Measurements from ENCODE around the gene ACSF2. TPM values are rescaled to one million over a fixed set of nuclear protein-coding genes. Genes with fewer than 3 reads are reported as not detected.
A peak's percentile ranks its signal among the peaks of the same experiment; 100 is the strongest.
"Not testable (repeated sequence)": the region's sequence is repeated elsewhere in the genome, so short reads cannot be mapped to it uniquely, and the experiment has no call there.

Gene ACSF2
- total RNA-seq, 1 donor from 2014 or later: 14.9 TPM

DNA sequence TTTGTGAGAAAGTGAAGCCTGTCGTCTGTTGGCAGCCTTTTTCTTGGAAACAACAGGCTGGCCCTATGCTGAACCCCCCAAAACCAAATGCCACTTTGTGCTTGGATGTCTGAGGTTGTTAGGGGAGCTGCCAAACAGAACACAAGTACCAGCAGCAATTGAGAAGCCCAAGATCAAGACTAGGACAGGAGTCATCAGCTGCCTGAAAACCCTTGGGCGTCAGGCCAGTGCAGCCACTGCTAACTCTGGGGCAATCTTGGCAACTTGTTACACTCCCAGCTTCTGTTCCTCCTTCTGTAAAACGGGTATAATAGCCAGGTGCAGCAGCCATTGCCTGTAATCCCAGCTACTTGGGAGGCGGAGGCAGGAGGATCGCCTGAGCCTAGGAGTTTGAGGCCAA lies 19.4 kb upstream of the ACSF2 start:
- no peak for DNase-seq (ENCODE audit: low spot score)

DNA sequence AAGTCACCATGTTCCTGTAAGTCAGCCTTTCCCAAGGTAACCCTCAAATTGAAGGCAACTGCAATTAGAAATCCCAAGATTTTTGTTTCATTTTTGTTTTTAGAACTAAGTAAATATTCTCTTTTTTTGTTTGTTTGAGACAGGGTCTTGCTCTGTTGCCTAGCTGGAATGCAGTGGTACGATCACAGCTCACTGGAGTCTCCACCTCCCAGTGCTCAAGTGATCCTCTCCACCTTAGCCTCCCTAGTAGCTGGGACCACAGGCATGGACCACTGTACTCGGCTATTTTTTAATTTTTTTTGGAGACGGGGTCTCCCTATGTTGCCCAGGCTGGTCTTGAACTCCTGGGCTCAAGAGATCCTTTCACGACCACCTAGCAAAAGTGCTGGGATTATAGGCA lies 18.1 kb upstream of the ACSF2 start:
- no peak for DNase-seq (ENCODE audit: low spot score)

DNA sequence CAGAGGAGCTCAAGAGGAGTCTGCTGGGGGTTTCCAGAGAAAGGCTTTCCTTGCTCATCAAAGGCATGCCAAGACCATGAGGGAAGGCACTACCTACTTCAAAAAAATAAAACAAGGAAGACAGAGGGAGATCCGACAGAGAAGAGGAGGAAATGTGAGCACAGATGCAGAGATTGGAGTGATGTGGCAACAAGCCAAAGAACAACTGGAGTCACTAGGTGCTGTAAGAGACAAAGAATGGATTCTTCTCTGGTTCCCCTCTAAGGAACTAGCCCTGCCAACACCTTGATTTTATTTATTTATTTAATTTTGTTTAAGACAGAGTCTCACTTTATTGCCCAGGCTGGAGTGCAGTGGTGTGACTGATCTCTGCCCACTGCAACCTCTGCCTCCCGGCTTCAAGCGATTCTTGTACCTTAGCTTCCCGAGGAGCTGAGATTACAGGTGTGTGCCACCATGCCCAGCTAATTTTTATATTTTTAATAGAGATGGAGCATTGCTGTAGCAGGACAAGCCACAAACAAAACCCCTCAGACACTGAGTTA lies 13.8 kb upstream of the ACSF2 start:
- DNase-seq (ENCODE audit: low spot score): no peak

DNA sequence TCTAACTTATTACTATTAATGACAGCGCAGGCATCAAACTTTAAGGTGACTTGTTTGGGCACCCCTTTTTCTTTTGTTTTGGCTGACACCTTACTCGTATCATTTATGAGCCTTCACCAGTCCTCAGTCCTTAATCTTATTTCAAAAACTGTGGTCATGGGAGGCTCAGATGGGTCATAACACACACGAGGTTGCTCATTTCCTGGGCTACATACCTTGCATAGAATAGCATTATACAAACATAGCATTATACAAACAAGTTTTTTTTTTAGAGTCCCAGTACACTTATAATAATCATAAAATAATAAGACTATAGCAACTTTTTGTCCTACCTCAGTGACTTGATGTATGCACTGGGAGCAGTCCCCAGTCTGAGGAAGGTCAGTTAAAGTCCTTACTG lies 11.2 kb upstream of the ACSF2 start:
- DNase-seq (ENCODE audit: low spot score): no peak

DNA sequence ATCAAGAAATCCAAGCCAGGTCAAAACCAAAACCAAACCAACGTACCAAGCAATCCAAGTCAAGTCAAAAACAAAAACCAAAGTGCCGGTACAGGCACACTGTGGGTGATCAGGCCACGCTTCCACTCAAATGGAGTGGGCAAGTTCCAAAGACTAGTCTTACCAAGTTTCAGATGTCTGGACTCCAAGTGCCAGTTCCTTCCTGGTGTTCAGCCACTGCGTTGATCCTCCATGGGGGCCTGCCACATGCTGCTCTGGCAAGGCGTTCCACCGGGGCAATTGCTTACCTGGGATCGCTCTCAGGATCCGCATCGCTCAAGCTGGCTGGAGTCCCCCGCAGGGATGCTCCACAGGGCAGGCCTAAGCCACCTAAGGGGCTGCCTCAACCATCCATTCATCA lies 6.4 kb upstream of the ACSF2 start:
- not testable (repeated sequence) for DNase-seq (ENCODE audit: low spot score)

DNA sequence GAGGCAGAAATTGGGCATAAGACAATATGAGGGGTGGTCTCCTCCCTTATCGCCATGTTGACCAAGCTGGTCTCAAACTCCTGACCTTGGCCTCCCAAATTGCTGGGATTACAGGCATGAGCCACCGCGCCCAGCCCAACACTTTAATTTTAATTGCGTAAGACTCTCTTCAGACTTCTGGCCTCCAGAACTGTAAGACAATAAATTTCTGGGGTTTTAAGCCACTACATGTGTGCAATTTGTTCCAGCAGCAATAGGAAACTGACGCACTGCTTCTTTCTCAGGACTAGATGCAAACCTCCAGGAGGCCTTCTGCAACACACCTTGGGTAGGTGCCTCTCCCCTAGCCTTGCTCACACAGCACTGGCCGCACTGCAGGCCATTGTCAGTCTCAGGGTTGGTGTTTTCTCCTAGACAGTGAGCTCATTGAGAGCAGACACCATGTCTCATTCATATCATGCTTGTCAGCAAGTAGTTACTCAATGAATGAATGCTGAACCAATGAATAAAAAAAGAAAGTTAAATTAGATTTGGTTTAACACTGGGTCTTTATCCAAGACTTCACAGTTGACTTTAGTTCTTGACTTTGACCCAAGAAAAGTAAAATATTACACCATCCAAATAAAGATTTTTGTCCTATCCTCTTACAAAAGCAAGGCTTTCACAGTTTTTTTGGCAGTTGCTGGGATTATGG lies 5.5 kb upstream of the ACSF2 start:
- no peak for DNase-seq (ENCODE audit: low spot score)

DNA sequence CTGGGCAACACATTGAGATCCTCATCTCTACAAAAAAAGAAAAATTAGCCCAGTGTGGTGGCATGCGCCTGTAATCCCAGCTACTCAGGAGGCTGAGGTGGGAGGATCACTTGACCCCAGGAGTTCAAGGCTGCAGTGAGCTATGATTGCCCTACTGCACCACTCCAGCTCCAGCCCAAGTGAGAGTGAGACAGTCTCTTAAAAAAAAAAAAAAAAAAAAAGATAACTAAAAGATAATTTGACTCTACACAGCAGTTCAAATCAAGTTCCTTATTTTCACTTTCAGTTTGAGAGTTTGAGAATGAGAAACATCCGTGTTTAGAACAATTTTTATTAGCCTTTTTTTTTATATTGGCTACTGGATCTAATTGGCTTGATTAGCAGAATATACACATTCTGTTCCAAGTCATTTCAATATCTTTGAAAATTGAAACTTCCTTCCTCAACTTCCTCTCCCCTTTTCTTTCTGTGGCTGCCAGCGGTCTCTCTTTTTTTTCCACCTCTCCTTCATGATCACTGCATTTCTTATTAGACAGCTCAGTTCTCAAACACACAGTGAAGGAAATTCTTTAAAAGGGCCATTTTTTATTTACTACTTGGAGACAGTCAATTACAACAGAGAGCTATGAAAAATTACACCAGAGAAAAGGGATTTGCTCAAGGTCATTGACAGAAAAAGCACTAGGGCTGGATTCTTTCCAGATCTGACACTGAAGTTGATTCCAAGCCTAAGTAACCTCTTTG lies 4.5 kb upstream of the ACSF2 start:
- DNase-seq (ENCODE audit: low spot score): no peak

DNA sequence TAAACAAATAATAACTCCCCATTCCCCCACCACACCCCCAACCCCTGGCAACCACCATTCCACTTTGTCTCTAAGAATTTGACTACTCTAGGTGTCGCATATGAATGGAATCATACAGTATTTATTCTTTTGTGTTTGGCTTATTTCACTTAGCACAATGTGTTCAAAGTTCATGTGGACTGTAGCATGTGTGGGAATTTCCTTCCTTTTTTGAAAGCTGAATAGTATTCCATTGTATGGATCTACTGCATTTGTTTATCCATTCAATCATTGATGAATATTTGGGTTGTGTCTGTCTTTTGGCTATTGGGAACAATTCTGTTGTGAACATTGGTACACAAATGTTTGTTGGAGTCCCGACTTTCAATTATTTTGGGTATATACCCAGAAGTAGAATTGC lies 3.3 kb upstream of the ACSF2 start:
- no peak for DNase-seq (ENCODE audit: low spot score)

DNA sequence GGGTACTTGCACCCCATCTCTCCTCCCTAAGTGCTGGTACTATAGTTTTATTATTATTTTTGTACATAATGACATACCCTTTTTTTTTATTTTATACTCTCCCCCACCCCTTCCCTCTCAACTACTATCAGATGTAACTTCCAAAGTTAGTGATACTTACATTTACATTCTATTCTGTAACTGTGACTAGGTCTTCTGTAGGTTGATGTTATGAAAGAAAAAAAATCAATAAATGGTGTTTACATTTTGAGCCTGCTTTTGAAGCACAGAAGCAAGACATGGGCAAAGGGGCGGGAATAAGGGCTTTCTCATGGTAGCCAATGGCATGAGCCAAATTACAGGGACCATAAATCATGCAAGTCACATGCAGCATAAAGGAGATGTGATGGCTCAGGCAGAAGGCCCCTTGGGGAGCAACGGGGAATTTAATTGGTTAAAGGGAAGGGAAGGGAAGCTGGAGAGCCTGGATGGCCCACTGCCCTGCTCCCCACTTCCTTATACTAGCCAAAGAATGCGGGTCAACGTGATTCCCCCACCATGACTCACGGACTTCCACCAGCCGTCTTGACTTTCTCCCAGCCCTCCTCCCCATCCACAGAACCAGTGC lies 2.4 kb upstream of the ACSF2 start:
- DNase-seq (ENCODE audit: low spot score): peak; percentile 48

DNA sequence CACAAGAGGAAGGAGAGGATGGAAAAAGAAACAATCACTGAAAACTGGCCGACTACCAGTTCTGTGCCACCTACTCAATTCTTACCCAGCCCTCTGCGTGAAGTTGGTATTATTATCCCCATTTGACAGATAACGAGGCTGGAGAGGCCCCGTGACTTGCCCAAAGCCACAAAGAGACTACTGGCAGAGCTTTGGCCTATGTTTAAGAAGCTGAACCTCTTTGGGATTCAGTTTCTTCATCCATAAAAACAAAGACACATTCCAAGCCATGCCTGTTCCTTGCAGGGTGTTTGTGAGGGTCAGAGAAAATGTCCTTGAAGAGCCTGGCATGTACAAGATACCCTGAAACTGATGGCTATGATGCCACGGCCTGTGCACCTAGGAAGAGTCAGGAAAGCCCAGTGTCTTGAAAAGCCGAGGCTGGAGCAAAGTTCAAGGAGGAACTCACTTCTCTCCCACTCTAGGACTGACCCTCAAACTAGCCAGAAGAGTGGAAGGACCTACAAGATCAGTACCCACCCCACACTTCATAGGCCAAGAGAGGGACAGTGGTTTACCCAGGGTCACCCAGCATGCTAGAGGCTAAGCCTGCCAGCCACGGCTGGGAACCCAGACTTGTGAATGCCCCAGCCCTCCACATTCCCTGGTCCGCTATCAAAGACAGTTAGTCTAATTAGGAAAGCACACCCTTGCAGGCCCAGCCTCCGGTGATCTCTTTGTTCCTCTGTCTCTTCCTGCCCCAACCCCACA lies 1.6 kb upstream of the ACSF2 start:
- no peak for DNase-seq (ENCODE audit: low spot score)

DNA sequence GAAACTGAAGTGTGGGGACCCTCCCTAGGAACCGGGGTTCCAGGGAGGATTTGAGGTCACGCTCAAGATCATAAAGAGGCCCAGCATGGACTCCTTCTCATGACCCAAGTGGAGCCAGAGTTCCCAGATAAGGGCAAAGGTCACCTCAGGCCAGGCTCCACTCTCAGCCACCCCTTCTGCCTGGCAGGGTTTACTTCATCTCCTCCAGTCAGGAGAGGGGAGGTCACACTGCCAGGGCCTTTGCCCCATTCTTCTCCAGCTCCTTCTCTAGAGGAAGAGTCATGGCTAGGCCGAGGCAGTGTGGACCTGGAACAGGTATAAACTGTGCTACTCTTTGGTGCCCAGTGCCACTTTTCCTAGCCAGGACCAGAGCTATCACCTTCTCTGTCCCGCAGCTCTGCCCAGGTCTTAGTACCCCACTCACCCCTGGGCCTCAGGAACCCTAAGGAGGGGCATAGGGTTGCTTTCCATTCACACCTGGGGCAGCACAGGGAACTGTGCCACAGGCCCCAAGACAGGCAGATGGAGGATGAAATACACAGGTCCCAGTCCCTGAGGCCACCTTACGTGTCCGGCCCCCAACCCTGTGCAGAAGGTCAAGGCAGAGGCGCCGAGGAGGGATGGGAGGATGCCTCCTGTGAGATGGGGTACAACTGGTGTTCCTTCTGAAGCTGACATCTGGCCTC lies 879 bp upstream of the ACSF2 start:
- no peak for DNase-seq (ENCODE audit: low spot score)

DNA sequence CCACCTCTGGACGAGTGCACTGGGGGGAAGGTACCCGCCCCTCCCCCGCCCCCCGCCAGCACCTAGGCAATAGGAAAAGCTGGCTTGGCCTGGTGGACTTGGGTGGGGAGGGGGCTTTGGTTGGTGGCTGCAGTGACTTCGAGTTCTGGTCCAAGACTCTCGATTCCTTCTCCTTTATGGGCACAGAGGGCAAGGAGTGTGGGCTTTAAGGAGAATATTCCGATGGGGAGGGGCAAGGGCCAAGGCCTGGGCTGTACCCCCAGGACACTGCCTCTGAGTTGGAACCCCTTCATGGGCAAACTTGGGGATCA lies 409 bp downstream of the ACSF2 start:
- no peak for DNase-seq (ENCODE audit: low spot score)

DNA sequence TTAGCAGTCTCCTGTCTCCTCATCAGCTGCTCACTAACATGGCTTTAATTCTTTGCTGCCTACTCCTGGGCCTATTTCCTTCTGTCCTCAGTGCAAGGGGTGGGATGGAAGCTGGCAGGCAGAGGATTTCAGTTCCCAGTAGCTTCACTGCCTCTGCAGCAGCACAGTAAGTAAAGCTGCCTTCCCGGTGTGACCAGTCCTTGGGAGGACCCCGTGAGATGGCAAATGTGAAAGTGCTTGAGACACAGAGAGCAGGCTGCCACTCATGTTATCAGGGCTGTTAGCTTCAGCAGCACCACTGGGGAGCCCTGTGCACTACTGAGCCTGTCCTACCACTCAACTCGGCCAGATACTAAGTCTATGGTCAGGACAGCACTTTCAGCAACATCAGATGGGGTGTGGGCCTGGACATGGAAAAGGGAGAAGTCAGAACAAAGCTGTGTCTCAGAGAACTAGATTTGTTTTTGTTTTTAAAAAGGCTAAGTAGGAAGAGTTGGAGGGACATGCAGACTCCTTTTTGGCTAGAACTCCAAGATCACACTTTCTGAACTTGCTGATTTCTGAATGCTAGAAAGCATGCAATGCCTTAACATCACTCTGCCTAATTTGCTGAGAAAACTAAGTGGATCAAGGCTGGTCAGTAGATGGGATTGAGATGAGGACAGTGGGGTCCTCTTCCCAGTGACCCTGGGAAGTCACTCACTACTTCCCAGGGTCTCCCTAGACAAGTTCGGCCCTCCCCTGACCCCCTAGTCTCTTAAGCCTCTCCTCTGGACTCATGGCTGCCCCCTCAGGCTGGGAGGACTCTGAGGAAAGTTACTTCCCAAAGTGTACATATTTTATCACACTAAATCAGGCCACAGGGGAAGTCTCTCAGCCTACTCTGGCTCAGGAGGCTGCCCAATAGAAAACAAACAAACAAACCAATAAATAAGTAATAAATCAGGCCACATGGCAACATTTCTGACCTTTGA lies 1.1 kb downstream of the ACSF2 start:
- DNase-seq (ENCODE audit: low spot score): peak; percentile 52

DNA sequence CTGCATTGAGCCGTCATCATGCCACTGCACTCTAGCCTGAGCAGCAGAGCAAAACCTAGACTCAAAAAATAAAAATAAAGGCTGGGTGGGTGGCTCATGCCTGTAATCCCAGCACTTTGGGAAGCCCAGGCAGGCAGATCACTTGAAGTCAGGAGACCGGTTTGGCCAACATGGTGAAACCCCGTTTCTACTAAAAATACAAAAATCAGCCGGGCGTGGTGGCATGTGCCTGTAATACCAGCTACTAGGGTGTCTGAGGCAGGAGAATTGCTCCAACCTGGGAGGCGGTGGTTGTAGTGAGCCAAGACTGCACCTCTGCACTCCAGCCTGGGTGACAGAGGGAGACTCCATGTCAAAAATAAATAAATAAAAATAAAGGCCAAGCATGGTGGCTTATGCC lies 2.1 kb downstream of the ACSF2 start:
- DNase-seq (ENCODE audit: low spot score): not testable (repeated sequence)

DNA sequence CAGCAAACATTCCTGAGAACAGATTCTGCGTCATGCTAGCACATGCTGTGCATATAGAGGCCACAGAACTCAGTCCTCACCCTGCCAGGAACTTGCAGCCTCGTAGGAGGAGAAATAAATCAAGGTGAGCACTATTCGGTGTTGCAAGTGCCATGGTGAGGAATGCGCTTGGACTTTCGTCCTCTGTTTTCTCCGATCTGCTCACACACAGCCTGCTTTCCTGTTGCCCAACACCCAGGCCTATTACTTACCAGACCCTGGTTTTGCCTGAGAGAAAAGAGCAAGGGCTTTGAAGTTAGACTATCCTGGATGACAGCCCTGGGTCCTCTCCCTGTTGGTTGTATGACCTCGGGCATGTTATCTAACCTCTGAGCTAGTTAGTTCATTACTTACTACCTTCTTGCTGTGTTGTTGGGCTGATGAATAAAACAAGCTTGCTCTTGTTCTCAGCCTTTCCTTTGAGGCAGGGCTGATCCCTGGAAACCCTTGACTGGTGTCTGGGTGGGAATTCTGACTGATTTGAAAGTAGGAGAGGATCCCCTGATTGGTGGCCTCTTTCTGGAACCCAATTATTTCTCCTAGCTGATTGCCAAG lies 2.9 kb downstream of the ACSF2 start:
- peak; percentile 80 for DNase-seq (ENCODE audit: low spot score)

DNA sequence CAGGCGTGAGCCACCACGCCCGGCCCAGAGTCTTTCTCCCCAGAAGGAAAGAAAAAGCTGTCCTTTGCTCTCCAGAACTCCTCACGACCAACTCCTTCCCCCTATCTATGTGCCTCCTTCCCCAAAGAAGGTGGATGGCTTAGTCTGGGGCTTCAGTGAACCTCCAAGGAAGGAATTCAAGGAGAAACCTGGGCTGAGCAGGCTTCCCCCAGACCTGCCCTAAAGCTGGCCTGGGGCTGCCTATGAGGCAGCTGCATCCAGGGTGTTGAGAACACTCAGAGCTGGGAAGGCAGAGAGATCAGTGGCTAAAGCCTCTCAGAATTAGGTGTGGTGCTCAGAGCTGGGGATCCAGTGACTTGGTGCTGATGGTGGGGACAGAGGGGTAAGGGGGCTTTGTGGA lies 3.8 kb downstream of the ACSF2 start:
- DNase-seq (ENCODE audit: low spot score): no peak

DNA sequence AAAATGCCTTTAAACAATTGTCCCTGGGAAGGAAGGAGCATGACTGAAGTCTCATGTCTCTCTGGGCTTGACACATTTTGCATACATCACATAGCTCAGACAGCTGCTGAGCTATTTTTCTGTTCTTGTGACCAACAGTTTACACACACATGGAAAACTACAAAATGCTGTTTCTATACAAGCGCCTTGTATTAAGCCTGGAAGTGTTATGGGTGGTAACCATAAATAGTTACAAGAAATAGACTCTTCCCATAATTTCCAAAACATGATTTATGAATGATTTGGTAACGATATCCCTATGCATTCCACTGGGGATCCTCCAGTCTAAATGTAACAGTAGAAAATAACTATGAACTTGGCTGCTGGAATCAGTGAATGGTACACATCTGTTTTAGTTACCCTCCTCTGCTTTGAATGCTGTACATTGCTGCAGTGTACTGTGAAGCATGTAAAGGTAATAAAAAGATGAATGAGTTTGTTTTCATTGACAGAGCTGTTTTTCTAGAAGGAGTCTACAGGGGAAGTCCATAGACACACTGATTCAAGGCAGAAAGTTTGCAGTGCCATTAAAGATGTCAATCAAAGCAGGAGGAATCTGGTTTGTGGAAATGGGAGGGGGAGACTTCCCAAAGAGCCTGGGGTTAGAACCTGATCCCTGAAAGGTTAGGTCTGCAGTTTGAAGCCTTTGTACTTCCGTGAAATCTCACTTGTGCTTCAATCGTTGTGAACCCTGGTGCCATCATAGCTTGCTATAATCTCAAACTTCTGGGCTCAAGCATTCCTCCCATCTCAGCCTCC lies 5.0 kb downstream of the ACSF2 start:
- DNase-seq (ENCODE audit: low spot score): no peak

DNA sequence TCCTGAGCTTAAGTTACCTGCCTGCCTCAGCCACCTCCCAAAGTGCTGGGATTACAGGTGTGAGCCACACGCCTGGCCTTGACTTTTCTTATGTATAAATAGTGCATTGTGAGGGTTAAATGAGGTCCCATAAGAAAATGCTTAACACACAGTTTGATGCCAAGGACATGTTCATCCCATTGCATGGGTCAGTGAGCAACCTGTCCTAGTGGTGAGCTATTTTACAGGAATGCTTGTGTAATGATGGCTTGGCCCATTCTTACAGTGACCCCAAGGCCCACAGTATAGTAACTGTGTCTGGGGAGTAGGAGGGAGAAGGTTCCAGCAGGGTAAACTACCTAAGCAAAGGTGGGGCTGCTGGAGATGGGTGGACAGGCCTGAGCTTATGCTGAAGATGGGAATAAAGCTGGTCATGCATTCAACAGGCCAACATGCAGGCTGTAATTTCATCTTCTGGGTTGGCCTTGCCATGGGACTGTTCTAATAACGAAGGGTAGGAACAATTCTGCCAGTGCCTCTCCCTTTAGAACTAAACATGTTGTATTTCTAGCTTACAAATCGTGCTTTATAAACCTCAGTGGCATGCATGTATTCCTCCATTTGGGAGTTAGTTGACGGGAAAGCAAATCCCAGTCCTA lies 6.2 kb downstream of the ACSF2 start:
- no peak for DNase-seq (ENCODE audit: low spot score)

DNA sequence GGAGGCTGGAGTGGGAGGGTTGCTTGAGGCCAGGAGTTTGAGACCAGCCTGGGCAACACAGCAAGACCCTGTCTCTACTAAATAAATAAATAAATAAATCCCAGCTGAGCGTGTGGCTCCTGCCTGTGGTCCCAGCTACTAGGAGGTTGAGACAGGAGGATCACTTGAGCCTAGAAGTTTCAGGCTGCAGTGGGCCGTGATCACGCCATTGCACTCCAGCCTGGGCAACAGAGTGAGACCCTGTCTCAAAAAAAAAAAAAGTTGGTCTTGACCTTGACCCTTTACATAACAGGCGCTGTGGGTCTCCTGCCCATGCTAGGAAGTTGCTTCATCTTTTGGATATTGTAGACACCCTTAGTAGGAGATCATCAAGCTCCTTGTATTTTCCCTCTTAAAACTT lies 11.4 kb downstream of the ACSF2 start:
- no peak for DNase-seq (ENCODE audit: low spot score)

Measured in umbilical cord (tissue), 2 donors.